ENCODE measurements around the gene CORO1C. TPM values are rescaled to one million over a fixed set of nuclear protein-coding genes. Genes with fewer than 3 reads are reported as not detected.

CORO1C gene
- total RNA-seq, 1 experiment from 2014 or later: 138 TPM

DNA sequence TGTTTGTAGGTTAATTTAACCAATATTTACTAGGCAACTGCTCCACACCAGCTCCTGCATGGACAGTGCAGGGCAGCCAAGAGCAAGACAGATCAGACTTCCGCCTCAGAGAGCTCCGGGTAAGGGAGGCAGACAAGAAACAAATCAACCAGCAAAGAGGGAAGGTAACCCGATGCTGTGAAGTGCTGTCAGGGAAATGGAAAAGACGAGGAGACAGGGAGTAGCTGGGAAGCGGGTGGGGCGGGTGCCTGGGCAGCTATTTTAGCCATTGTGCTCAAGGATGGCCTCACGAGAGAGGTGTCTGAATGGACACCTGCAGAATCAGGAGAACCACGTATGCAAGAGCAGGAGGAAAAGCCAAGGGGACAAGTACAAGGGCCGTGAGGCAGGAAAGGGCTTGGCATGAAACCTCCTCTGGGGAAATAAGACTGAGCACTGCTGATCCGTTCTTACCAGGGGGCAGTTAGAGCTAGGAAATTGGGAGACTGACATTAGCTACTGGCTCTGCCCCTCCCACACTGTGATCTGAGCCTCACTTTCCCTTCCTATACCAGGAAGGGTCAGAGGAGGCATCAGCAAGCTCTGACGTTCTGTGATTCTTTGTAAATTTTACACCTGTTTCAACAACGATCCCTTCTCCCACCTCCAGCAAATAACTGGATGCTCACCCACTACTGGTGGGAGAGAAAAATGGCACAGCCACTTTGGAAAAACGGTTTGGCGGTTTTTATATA, 126.9 kb downstream of the CORO1C start:
- RAD21 ChIA-PET (ENCODE audit: low non-redundant PET in 1 of 2, low total read pairs in 2 of 2, uncharacterized antibody in 2 of 2, unreplicated experiment in 2 of 2): no interaction called here
- Histone ChIP-seq H3K27me3 (ENCODE audit: insufficient read depth, low read length) (no peaks in the 10 kb centered on the region), H3K27ac (ENCODE audit: low read depth, low read length) (no peak overlapping the region), H3K9ac (ENCODE audit: low read length) (no peak overlapping the region), H3K9me2 (ENCODE audit: insufficient read depth) (no peaks in the 10 kb centered on the region), H3K79me2 (ENCODE audit: insufficient read depth, low read length) (no peaks in the 10 kb centered on the region), H3K4me3 (replicated peaks in 1 of 2; ENCODE audit: low read depth in 1 of 2, low read length in 2 of 2) (no peak overlapping the region), H3K9me3 (ENCODE audit: control insufficient read depth in 1 of 2, insufficient read depth in 1 of 2, low read depth in 1 of 2, low read length in 2 of 2) (no peaks in the 10 kb centered on the region), H2AFZ (ENCODE audit: low read depth, low read length, poor library complexity, severe bottlenecking) (no peak overlapping the region), H3K4me1 (ENCODE audit: control insufficient read depth in 1 of 2, insufficient read depth in 2 of 2, low read length in 2 of 2) (peaks cover 0 to 7% of the 10 kb centered on the region in 2 experiments; a peak in 1 of 4 replicates), H3K36me3 (ENCODE audit: control insufficient read depth in 1 of 2, insufficient read depth in 2 of 2, low read length in 2 of 2) (no peaks in the 10 kb centered on the region), H3K4me2 (ENCODE audit: low read length) (no peak overlapping the region), H4K20me1 (ENCODE audit: insufficient read depth) (no peaks in the 10 kb centered on the region)
- CTCF ChIA-PET: no interaction called here
- DNase-seq (ENCODE audit: low read depth, low spot score) (no peak), ATAC-seq (no peak)
- TF ChIP-seq, protein P1, sequence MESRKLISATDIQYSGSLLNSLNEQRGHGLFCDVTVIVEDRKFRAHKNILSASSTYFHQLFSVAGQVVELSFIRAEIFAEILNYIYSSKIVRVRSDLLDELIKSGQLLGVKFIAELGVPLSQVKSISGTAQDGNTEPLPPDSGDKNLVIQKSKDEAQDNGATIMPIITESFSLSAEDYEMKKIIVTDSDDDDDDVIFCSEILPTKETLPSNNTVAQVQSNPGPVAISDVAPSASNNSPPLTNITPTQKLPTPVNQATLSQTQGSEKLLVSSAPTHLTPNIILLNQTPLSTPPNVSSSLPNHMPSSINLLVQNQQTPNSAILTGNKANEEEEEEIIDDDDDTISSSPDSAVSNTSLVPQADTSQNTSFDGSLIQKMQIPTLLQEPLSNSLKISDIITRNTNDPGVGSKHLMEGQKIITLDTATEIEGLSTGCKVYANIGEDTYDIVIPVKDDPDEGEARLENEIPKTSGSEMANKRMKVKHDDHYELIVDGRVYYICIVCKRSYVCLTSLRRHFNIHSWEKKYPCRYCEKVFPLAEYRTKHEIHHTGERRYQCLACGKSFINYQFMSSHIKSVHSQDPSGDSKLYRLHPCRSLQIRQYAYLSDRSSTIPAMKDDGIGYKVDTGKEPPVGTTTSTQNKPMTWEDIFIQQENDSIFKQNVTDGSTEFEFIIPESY (IDR thresholded peaks at IDR 0.05; ENCODE audit: extremely low read depth, insufficient replicate concordance, low read length): no peak
- no peak for TF ChIP-seq RAD21 (IDR thresholded peaks at IDR 0.05; ENCODE audit: low read depth)
- TF ChIP-seq SRF (IDR thresholded peaks at IDR 0.05; ENCODE audit: low read depth): no peak
- TF ChIP-seq SP1 (IDR thresholded peaks at IDR 0.05; ENCODE audit: low read depth): no peak
- no TSS peak for BruUV-seq (replicated peaks)
- POLR2A ChIA-PET: no interaction called here
- intact Hi-C loops (cut with micrococcal nuclease): no loop called here

- ATAC-seq: no peak
- peaks cover 0 to 7% of the 10 kb centered on the region in 2 experiments; a peak in 1 of 4 replicates for H3K4me1 ChIP-seq (ENCODE audit: control insufficient read depth in 1 of 2, insufficient read depth in 2 of 2, low read length in 2 of 2)
- ChIA-PET POLR2A (no interaction called here), CTCF (no interaction called here), RAD21 (ENCODE audit: low non-redundant PET in 1 of 2, low total read pairs in 2 of 2, uncharacterized antibody in 2 of 2, unreplicated experiment in 2 of 2) (no interaction called here)
- no peak overlapping the region for H3K4me3 ChIP-seq (replicated peaks in 1 of 2; ENCODE audit: low read depth in 1 of 2, low read length in 2 of 2)
- DNase-seq (ENCODE audit: low read depth, low spot score): no peak
- H3K9me3 ChIP-seq (ENCODE audit: control insufficient read depth in 1 of 2, insufficient read depth in 1 of 2, low read depth in 1 of 2, low read length in 2 of 2): no peaks in the 10 kb centered on the region
- H3K27ac ChIP-seq (ENCODE audit: low read depth, low read length): no peak overlapping the region
- BruUV-seq (replicated peaks): no TSS peak
- no peaks in the 10 kb centered on the region for H4K20me1 ChIP-seq (ENCODE audit: insufficient read depth)
- H3K27me3 ChIP-seq (ENCODE audit: insufficient read depth, low read length): no peaks in the 10 kb centered on the region
- no peaks in the 10 kb centered on the region for H3K9me2 ChIP-seq (ENCODE audit: insufficient read depth)
- intact Hi-C loops (cut with micrococcal nuclease): no loop called here
- H3K9ac ChIP-seq (ENCODE audit: low read length): no peak overlapping the region
- no peaks in the 10 kb centered on the region for H3K79me2 ChIP-seq (ENCODE audit: insufficient read depth, low read length)
- H2AFZ ChIP-seq (ENCODE audit: low read depth, low read length, poor library complexity, severe bottlenecking): no peak overlapping the region
- no peak overlapping the region for H3K4me2 ChIP-seq (ENCODE audit: low read length)
- no peaks in the 10 kb centered on the region for H3K36me3 ChIP-seq (ENCODE audit: control insufficient read depth in 1 of 2, insufficient read depth in 2 of 2, low read length in 2 of 2)
- TF ChIP-seq FOSL1 (IDR thresholded peaks at IDR 0.05; ENCODE audit: low read depth): no peak
- no peak for TF ChIP-seq ZNF274 (IDR thresholded peaks at IDR 0.05; ENCODE audit: low read depth, low read length)
- TF ChIP-seq, protein P2, sequence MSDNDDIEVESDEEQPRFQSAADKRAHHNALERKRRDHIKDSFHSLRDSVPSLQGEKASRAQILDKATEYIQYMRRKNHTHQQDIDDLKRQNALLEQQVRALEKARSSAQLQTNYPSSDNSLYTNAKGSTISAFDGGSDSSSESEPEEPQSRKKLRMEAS (IDR thresholded peaks at IDR 0.05): no peak
- TF ChIP-seq, protein P3, sequence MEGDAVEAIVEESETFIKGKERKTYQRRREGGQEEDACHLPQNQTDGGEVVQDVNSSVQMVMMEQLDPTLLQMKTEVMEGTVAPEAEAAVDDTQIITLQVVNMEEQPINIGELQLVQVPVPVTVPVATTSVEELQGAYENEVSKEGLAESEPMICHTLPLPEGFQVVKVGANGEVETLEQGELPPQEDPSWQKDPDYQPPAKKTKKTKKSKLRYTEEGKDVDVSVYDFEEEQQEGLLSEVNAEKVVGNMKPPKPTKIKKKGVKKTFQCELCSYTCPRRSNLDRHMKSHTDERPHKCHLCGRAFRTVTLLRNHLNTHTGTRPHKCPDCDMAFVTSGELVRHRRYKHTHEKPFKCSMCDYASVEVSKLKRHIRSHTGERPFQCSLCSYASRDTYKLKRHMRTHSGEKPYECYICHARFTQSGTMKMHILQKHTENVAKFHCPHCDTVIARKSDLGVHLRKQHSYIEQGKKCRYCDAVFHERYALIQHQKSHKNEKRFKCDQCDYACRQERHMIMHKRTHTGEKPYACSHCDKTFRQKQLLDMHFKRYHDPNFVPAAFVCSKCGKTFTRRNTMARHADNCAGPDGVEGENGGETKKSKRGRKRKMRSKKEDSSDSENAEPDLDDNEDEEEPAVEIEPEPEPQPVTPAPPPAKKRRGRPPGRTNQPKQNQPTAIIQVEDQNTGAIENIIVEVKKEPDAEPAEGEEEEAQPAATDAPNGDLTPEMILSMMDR (IDR thresholded peaks at IDR 0.05 in 2 of 3, conservative IDR thresholded peaks at IDR 0.05 in 1 of 3; ENCODE audit: borderline replicate concordance in 1 of 3, insufficient read depth in 1 of 3, low read depth in 2 of 3, low read length in 2 of 3): no peak
- TF ChIP-seq EZH2 (IDR thresholded peaks at IDR 0.05): no peak
- TF ChIP-seq ELF1 (IDR thresholded peaks at IDR 0.05; ENCODE audit: borderline replicate concordance, low read depth): no peak
- TF ChIP-seq POLR2A (IDR thresholded peaks at IDR 0.05; ENCODE audit: borderline replicate concordance, extremely low read depth, insufficient read depth, insufficient read length): no peak
- TF ChIP-seq EGR1 (IDR thresholded peaks at IDR 0.05; ENCODE audit: low read depth): no peak
- no peak for TF ChIP-seq JUND (IDR thresholded peaks at IDR 0.05)
- TF ChIP-seq SP1 (IDR thresholded peaks at IDR 0.05; ENCODE audit: low read depth): no peak
- no peak for TF ChIP-seq POLR2AphosphoS5 (IDR thresholded peaks at IDR 0.05; ENCODE audit: low read depth, low read length)
- TF ChIP-seq ATF3 (IDR thresholded peaks at IDR 0.05): no peak
These were observed 127.6 kb downstream of the CORO1C start for GRCh38 chr12:108603743-108604142.

Measured in HCT116 (cell line).